Measurements from ENCODE around the gene ANKRD23. TPM values are rescaled to one million over a fixed set of nuclear protein-coding genes. Genes with fewer than 3 reads are reported as not detected.

ANKRD23 gene
- total RNA-seq, 1 donor from 2014 or later = 8.8 TPM

DNA sequence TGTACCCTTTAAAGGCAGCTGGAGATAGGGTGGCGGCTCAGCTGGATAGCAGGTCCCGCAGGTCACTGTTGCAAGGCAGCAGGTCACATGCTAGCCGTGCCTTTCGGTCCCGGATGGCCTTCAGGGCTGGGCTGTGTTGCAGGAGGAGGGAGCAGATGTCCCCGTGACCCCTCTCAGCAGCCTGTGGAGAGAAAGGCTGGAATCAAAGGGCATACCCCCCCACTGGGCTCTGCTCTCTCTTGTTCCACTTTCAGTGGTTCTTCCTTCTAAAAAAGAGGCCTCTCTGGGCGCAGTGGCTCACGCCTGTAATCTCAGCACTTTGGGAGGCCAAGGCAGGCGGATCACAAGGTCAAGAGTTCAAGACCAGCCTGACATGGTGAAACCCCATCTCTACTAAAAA is 4.4 kb upstream of the ANKRD23 start:
- Mint-ChIP-seq H3K4me1 (ENCODE audit: low read depth) (peaks cover 7% of the 10 kb centered on the region), H3K27ac (no peak overlapping the region), H3K27me3 (ENCODE audit: insufficient read depth) (no peaks in the 10 kb centered on the region), H3K36me3 (ENCODE audit: low read depth) (peaks cover 27% of the 10 kb centered on the region), H3K4me3 (no peak overlapping the region), H3K9me3 (no peaks in the 10 kb centered on the region)
- DNase-seq (ENCODE audit: low spot score) = no peak
- intact Hi-C loops (cut with micrococcal nuclease) = no loop called here

DNA sequence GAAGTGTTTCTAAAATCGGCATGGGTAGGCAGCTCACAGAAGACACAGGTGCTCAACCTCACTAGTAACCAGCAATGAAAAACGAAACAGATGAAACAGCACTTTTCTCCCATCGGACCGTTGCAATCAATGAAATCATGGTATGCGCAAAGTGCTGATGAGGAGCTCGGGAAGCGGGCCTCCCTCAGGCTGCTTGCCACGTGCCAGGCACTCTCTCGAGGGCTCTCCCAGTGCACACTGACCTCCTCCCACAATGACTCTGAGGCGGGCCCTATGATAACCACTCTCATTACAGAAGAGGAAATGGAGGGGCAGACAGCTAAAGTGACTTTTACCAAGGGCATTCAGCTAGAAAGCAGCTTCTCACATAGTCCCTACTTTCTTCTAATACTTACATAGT is 3.8 kb upstream of the ANKRD23 start:
- H3K4me1 Mint-ChIP-seq (ENCODE audit: low read depth) = peaks cover 10% of the 10 kb centered on the region
- no peak overlapping the region for H3K27ac Mint-ChIP-seq
- DNase-seq (ENCODE audit: low spot score) = no peak
- H3K27me3 Mint-ChIP-seq (ENCODE audit: insufficient read depth) = no peaks in the 10 kb centered on the region
- intact Hi-C loops (cut with micrococcal nuclease) = no loop called here
- H3K4me3 Mint-ChIP-seq = no peak overlapping the region
- H3K36me3 Mint-ChIP-seq (ENCODE audit: low read depth) = peaks cover 20% of the 10 kb centered on the region
- H3K9me3 Mint-ChIP-seq = no peaks in the 10 kb centered on the region

DNA sequence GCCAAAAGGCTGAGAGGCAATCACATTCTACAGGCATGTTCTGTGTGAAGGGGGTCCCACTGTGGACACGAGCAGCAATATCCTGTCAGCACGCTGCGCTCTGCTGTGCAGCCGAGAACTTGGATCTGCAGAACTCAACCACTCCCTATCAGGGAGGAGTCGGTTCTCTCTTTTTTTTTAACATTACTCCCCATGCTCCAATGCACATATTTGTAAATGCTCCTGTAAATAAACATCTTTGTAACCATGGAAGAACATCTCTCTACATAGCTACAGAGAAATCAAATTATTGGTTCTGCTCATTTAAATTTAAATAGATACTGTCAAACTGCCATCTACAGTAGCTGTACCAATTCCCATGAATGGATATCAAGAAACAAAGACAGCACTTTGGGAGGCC is 3.0 kb upstream of the ANKRD23 start:
- H3K9me3 Mint-ChIP-seq = no peaks in the 10 kb centered on the region
- H3K36me3 Mint-ChIP-seq (ENCODE audit: low read depth) = peaks cover 19% of the 10 kb centered on the region
- H3K4me3 Mint-ChIP-seq = no peak overlapping the region
- H3K4me1 Mint-ChIP-seq (ENCODE audit: low read depth) = peaks cover 10% of the 10 kb centered on the region
- no peaks in the 10 kb centered on the region for H3K27me3 Mint-ChIP-seq (ENCODE audit: insufficient read depth)
- H3K27ac Mint-ChIP-seq = no peak overlapping the region
- DNase-seq (ENCODE audit: low spot score) = no peak
- intact Hi-C loops (cut with micrococcal nuclease) = no loop called here

DNA sequence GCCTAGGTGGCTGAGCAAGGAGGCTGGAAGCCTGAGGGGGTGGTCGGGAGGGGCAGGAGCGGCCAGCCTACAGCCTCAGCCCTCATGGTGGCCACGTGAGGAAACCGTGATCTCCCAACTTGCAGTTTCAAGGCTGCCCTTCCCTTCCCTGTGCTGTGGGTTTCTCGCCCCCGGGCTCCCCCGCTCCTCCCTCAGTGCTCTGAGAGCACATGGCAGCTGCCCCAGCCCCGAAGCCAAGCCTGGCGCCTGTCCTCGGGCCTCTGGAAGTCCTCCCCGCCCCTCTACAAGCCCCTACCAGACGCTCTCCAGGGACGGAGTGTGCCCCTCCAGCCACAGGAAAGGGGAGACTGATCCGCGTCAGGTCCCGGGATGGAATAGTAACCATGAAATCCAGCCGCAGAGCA is 586 bp upstream of the ANKRD23 start:
- intact Hi-C loops (cut with micrococcal nuclease) = no loop called here
- Mint-ChIP-seq H3K4me3 (no peak overlapping the region), H3K36me3 (ENCODE audit: low read depth) (peaks cover 22% of the 10 kb centered on the region), H3K4me1 (ENCODE audit: low read depth) (peaks cover 10% of the 10 kb centered on the region), H3K9me3 (no peaks in the 10 kb centered on the region), H3K27ac (no peak overlapping the region), H3K27me3 (ENCODE audit: insufficient read depth) (no peaks in the 10 kb centered on the region)
- no peak for DNase-seq (ENCODE audit: low spot score)

DNA sequence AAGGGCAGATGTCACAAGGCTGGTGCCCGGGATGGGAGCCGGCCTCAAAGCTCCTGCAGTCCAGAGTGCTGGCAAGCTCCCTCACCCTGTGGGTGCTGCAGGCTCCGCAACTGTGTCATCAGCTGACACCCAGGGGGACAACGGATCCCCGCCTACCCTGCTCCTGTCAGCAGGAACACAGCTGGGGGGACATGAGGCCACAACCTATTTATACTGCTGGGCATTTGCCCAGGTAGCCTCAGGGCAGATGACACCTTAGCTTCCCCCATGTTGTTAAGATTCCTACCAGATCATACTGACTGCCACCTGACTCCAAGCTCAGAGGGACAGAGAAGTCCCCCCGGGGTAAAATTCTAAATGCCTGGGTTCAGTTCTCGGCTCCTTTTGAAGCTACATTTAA is 1.2 kb downstream of the ANKRD23 start:
- Mint-ChIP-seq H3K27ac (no peak overlapping the region), H3K27me3 (ENCODE audit: insufficient read depth) (no peaks in the 10 kb centered on the region), H3K4me3 (no peak overlapping the region), H3K9me3 (no peaks in the 10 kb centered on the region), H3K36me3 (ENCODE audit: low read depth) (peaks cover 18% of the 10 kb centered on the region), H3K4me1 (ENCODE audit: low read depth) (peaks cover 14% of the 10 kb centered on the region)
- DNase-seq (ENCODE audit: low spot score) = no peak
- intact Hi-C loops (cut with micrococcal nuclease) = no loop called here

DNA sequence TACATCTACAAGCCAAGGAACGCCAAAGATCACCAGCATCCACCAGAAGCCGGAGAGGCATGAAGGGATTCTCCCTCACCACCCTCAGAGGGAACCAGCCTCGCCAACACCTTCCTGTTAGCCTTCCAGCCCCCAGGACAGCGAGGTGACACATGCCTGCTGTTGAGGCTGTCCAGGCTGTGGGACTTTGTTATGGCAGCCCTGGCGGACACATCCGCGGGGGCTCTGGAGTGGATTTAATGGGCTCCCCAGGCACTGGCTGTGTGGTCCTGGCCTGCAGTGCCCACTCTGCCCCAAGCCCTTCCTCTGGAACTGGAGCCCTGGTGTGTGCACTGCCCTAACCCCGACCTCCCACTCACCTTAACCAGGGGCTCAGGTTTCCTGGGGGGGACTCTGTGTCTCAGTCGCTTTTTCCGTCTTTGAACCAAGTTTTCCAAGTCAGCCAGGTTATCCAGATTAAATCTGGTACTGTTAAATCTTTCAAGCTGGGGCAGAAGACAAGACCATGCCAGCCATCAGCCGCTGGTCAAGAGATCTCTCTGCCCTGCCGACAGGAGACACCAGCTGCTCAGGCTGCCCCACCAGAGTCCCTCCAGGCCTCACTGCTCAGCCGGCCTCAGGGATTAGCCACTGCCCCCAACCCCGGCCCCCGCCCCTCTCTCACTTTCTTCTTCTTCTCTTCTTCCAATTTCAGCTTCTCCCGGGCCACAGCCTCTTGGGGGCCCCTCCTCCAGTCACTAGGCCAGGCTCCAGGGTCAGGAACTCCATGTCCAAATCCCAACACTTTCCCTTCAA is 1.9 kb downstream of the ANKRD23 start:
- H3K4me3 Mint-ChIP-seq = no peak overlapping the region
- H3K27me3 Mint-ChIP-seq (ENCODE audit: insufficient read depth) = no peaks in the 10 kb centered on the region
- peaks cover 14% of the 10 kb centered on the region for H3K4me1 Mint-ChIP-seq (ENCODE audit: low read depth)
- H3K9me3 Mint-ChIP-seq = no peaks in the 10 kb centered on the region
- no peak overlapping the region for H3K27ac Mint-ChIP-seq
- H3K36me3 Mint-ChIP-seq (ENCODE audit: low read depth) = peaks cover 14% of the 10 kb centered on the region
- intact Hi-C loops (cut with micrococcal nuclease) = no loop called here
- DNase-seq (ENCODE audit: low spot score) = no peak

DNA sequence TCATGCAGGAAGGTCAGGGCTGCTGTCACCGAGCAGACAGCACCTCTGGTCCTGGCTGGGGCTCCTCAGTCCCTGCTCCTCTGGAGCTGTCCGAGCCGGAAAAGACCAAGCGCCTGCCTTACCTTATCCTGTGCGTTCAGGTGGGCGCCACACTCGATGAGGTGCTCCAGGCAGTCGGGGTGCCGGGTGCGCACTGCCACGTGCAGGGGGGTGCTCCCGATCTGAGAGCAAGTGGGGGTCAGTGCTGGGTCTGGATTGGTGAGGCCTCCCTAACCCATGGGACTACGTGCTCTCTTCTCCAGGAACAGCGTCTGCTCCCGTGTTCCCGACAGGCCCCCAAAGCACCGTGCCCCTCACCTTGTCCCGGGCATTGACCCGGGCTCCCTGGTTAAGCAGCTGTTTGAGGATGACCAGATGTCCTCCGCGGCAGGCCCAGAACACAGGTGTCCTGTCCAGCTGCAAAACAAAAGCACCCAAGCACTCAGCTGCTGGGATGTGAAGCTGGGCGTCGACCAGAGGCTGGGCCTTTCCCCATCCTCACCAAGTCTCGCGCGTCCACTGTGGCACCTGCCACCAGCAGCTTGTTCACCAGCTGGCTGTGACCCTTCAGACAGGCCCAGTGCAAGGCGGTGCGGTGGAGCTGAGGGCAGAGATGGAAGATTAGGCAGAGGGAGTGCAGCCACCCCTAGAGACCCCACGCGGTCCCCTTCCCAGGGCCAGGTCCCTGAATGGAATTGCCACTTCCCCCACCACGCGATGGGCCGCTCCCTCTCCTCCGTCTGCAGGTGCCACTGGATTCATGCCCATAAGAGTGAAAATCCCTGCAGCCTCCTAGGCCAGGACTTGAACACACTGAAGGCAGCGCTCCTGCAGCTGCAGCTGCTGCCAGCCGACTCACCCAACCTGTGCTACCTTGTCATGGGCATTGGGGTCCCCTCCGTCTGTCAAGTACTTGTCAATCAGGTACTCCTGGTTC is 3.7 kb downstream of the ANKRD23 start:
- Mint-ChIP-seq H3K4me3 (no peak overlapping the region), H3K9me3 (no peaks in the 10 kb centered on the region), H3K27me3 (ENCODE audit: insufficient read depth) (no peaks in the 10 kb centered on the region), H3K4me1 (ENCODE audit: low read depth) (peaks cover 14% of the 10 kb centered on the region), H3K36me3 (ENCODE audit: low read depth) (peaks cover 13% of the 10 kb centered on the region), H3K27ac (no peak overlapping the region)
- no peak for DNase-seq (ENCODE audit: low spot score)
- intact Hi-C loops (cut with micrococcal nuclease) = loop anchor here (2.0 kb wide), 2 partner anchors 17 kb away; no protein-coding TSS in a partner anchor

DNA sequence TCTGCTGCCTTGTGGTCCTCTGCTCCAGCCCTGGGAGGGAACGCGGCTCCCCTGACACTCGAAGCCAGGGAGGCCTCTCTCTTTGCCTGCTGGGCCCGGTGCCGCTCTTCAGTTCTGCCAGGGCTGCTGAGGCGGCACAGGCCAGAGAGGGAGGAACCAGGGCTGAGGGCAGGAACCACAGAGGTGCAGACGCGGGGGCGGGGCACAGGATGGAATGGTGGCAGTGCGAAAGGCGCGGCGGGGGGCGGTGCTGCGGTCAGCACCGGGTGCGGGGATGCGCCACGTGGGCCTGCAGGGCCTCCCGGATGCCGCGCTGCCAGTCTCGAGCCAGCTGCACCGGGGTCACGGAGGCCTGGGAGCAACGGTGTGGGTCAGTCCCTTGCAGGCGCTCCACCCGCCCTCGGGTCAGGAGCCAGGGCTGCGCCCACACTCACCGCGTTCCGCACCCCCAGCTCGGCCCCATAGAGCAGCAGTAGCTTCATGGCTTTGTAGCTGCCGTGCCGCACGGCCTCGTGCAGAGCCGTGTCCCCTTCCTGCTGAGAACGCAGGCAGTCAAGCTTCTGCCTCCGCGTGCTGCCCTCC is 4.4 kb downstream of the ANKRD23 start:
- Mint-ChIP-seq H3K4me1 (ENCODE audit: low read depth) (peaks cover 14% of the 10 kb centered on the region), H3K36me3 (ENCODE audit: low read depth) (peaks cover 13% of the 10 kb centered on the region)

DNA sequence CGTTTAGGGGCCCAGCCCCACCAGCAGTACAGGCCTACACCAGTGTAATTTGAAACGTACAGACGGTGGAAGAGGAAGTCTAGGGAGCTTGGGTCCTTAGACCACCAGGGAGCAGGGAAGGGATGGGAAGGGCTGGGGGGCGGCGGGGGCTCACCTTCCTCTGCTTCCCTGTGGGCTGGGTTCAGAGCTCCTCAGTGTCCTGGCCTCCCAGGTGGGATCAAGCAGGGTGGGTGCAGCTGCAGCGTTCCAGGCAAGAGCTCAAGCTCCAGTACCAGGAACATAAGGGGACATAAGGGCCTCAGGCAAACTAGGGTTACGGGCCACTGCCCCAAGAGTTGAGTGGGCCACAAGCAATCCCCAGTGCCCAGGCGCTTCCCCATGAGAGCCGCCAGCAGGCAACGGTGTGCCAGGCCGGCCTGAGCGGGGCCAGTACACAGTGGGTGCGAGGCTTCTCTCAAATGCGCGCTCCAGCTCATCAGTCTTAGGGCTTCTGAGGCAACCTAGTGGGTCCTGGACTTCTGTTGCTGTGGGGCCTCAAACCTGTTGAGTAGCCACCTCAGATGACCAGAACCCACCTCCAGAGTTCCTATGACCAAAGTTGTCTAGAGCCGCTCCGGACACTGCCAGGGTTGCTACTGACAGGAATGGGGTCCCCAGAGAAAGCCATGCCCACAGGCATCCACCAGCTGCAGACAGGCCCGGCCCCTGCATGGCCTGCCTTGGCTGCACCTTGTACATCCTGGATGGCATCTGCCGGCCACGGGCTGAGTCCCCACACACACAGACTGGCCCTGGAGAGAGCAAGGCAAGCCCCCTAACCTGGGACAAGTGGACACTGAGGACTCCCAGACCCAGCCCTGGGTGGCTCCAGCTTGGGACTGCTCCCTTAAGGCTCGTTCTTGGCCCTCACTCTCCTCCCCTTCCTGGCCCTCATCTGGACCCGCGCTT is 5.2 kb downstream of the ANKRD23 start:
- DNase-seq (ENCODE audit: low spot score) = no peak
- H3K27me3 Mint-ChIP-seq (ENCODE audit: insufficient read depth) = no peaks in the 10 kb centered on the region
- peaks cover 13% of the 10 kb centered on the region for H3K36me3 Mint-ChIP-seq (ENCODE audit: low read depth)
- H3K27ac Mint-ChIP-seq = peak overlapping the region; percentile 65
- peaks cover 11% of the 10 kb centered on the region for H3K4me1 Mint-ChIP-seq (ENCODE audit: low read depth)
- intact Hi-C loops (cut with micrococcal nuclease) = loop anchor here (2.0 kb wide), 2 partner anchors 16 to 18 kb away; no protein-coding TSS in a partner anchor
- peak overlapping the region; percentile 45 for H3K4me3 Mint-ChIP-seq
- H3K9me3 Mint-ChIP-seq = no peaks in the 10 kb centered on the region

More for the DNA sequence above, 4.4 kb downstream of the ANKRD23 start:
- Mint-ChIP-seq H3K27me3 (ENCODE audit: insufficient read depth) (no peaks in the 10 kb centered on the region), H3K27ac (peak overlapping the region; percentile 65), H3K4me3 (peak overlapping the region; percentile 45), H3K9me3 (no peaks in the 10 kb centered on the region)
- DNase-seq (ENCODE audit: low spot score) = peak; percentile 74
- intact Hi-C loops (cut with micrococcal nuclease) = loop anchor here (2.0 kb wide), 2 partner anchors 17 kb away; no protein-coding TSS in a partner anchor

DNA sequence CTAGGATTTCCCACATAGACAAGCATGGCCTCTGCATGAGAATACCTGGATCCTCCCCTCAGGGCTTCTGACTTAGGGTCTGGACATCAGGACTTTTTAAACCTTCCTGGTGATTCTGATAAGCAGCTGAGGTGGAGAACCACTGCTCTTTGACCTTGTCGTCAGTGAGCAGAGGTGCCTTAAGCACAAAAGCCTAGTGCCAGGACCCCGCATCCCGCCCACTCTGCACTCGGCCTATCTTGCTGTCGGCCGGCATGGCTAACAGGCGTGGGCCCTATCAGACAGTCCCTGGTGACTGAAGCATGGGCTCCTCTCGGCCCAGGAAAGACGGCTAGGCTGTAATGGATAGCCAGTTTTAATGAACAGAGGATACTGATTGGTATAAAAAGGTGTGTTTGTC is 6.2 kb downstream of the ANKRD23 start:
- intact Hi-C loops (cut with micrococcal nuclease) = no loop called here
- H3K36me3 Mint-ChIP-seq (ENCODE audit: low read depth) = peaks cover 16% of the 10 kb centered on the region
- peaks cover 4% of the 10 kb centered on the region for H3K4me1 Mint-ChIP-seq (ENCODE audit: low read depth)
- H3K27me3 Mint-ChIP-seq (ENCODE audit: insufficient read depth) = no peaks in the 10 kb centered on the region
- no peak for DNase-seq (ENCODE audit: low spot score)
- no peaks in the 10 kb centered on the region for H3K9me3 Mint-ChIP-seq
- no peak overlapping the region for H3K27ac Mint-ChIP-seq
- H3K4me3 Mint-ChIP-seq = no peak overlapping the region

DNA sequence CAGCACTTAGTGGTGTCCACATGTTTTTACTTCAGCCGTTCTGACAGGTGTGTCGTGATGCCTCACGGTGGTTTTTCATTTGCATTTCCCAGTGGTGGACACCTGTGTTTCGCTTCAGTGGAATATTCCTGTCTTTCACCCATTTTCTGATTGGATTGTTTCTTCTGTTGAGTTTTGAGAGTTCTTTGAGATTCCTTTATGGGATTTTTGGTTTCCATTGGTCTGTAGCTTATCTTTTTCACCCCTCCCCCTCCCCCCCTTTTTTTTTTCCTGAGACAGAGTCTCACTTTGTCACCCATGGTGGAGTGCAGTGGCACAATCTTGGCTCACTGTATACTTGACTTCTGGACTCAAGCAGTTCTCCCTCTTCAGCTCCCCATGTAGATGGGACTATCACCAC is 8.0 kb downstream of the ANKRD23 start:
- H3K36me3 Mint-ChIP-seq (ENCODE audit: low read depth) = peaks cover 20% of the 10 kb centered on the region
- H3K27me3 Mint-ChIP-seq (ENCODE audit: insufficient read depth) = no peaks in the 10 kb centered on the region
- no peak overlapping the region for H3K4me3 Mint-ChIP-seq
- H3K4me1 Mint-ChIP-seq (ENCODE audit: low read depth) = peaks cover 4% of the 10 kb centered on the region
- intact Hi-C loops (cut with micrococcal nuclease) = no loop called here
- DNase-seq (ENCODE audit: low spot score) = no peak
- H3K27ac Mint-ChIP-seq = no peak overlapping the region
- no peaks in the 10 kb centered on the region for H3K9me3 Mint-ChIP-seq
